Neural cell (in vitro differentiated cells): ENCODE results near the gene COL4A1.

Experiments
- EP300 ChIP-seq: fragments of 450-650 bp; conservative IDR thresholded peaks from 2 replicates; pipeline ENCODE4 v1.6.1; 2014; ENCODE audit warnings: antibody characterized with exemption, mild to moderate bottlenecking, moderate library complexity; ENCODE audit not compliant: poor library complexity, severe bottlenecking
- EZH2 ChIP-seq: fragments of 200-600, 300-800 bp; shearing (Covaris generic), sonication (generic); IDR thresholded peaks from 2 replicates; pipeline ENCODE4 v1.6.1; 2014; ENCODE audit warnings: antibody characterized with exemption, low read length, borderline replicate concordance, mild to moderate bottlenecking; ENCODE audit not compliant: insufficient read depth, poor library complexity, severe bottlenecking
- POLR2AphosphoS5 ChIP-seq: IDR thresholded peaks from 2 replicates; pipeline ENCODE4 v1.6.1; 2012
- RAD21 ChIP-seq: fragments of 450-650 bp; conservative IDR thresholded peaks from 2 replicates; pipeline ENCODE4 v1.6.1; 2014; ENCODE audit warnings: antibody characterized with exemption, mild to moderate bottlenecking, moderate library complexity
- SMC3 ChIP-seq: fragments of 450-650 bp; conservative IDR thresholded peaks from 2 replicates; pipeline ENCODE4 v1.6.1; 2014; ENCODE audit warnings: antibody characterized with exemption, mild to moderate bottlenecking, moderate library complexity; ENCODE audit not compliant: poor library complexity
- TAF1 ChIP-seq: IDR thresholded peaks from 2 replicates; pipeline ENCODE4 v1.6.1; 2012; ENCODE audit warnings: low read depth
- TF ChIP-seq, protein P1 (sequence below): IDR thresholded peaks from 2 replicates; pipeline ENCODE4 v1.6.1; 2012; ENCODE audit warnings: borderline replicate concordance
- TF ChIP-seq, protein P2 (sequence below): fragments of 450-650 bp; IDR thresholded peaks from 2 replicates; pipeline ENCODE4 v1.5.1; 2014; ENCODE audit warnings: antibody characterized with exemption, mild to moderate bottlenecking, moderate library complexity; ENCODE audit not compliant: poor library complexity, severe bottlenecking

- TF ChIP-seq POLR2AphosphoS5 (no peak), EP300 (no peak), EZH2 (no peak), TAF1 (no peak), RAD21 (no peak), SMC3 (no peak)
- TF ChIP-seq, protein P1, sequence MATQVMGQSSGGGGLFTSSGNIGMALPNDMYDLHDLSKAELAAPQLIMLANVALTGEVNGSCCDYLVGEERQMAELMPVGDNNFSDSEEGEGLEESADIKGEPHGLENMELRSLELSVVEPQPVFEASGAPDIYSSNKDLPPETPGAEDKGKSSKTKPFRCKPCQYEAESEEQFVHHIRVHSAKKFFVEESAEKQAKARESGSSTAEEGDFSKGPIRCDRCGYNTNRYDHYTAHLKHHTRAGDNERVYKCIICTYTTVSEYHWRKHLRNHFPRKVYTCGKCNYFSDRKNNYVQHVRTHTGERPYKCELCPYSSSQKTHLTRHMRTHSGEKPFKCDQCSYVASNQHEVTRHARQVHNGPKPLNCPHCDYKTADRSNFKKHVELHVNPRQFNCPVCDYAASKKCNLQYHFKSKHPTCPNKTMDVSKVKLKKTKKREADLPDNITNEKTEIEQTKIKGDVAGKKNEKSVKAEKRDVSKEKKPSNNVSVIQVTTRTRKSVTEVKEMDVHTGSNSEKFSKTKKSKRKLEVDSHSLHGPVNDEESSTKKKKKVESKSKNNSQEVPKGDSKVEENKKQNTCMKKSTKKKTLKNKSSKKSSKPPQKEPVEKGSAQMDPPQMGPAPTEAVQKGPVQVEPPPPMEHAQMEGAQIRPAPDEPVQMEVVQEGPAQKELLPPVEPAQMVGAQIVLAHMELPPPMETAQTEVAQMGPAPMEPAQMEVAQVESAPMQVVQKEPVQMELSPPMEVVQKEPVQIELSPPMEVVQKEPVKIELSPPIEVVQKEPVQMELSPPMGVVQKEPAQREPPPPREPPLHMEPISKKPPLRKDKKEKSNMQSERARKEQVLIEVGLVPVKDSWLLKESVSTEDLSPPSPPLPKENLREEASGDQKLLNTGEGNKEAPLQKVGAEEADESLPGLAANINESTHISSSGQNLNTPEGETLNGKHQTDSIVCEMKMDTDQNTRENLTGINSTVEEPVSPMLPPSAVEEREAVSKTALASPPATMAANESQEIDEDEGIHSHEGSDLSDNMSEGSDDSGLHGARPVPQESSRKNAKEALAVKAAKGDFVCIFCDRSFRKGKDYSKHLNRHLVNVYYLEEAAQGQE, result no peak
- TF ChIP-seq, protein P2, sequence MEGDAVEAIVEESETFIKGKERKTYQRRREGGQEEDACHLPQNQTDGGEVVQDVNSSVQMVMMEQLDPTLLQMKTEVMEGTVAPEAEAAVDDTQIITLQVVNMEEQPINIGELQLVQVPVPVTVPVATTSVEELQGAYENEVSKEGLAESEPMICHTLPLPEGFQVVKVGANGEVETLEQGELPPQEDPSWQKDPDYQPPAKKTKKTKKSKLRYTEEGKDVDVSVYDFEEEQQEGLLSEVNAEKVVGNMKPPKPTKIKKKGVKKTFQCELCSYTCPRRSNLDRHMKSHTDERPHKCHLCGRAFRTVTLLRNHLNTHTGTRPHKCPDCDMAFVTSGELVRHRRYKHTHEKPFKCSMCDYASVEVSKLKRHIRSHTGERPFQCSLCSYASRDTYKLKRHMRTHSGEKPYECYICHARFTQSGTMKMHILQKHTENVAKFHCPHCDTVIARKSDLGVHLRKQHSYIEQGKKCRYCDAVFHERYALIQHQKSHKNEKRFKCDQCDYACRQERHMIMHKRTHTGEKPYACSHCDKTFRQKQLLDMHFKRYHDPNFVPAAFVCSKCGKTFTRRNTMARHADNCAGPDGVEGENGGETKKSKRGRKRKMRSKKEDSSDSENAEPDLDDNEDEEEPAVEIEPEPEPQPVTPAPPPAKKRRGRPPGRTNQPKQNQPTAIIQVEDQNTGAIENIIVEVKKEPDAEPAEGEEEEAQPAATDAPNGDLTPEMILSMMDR, result no peak
These were observed 133.6 kb downstream of the COL4A1 start for GRCh38 chr13:110173247-110173818.
